ENCODE data around the gene RXRB. TPM values are rescaled to one million over a fixed set of nuclear protein-coding genes. Genes with fewer than 3 reads are reported as not detected.

Gene RXRB
- total and polyA plus RNA-seq, 2 of the 13 experiments (the other 11 are each of a cell fraction or from before 2014, with no cell fraction given): 26.7 to 55.7 TPM

DNA sequence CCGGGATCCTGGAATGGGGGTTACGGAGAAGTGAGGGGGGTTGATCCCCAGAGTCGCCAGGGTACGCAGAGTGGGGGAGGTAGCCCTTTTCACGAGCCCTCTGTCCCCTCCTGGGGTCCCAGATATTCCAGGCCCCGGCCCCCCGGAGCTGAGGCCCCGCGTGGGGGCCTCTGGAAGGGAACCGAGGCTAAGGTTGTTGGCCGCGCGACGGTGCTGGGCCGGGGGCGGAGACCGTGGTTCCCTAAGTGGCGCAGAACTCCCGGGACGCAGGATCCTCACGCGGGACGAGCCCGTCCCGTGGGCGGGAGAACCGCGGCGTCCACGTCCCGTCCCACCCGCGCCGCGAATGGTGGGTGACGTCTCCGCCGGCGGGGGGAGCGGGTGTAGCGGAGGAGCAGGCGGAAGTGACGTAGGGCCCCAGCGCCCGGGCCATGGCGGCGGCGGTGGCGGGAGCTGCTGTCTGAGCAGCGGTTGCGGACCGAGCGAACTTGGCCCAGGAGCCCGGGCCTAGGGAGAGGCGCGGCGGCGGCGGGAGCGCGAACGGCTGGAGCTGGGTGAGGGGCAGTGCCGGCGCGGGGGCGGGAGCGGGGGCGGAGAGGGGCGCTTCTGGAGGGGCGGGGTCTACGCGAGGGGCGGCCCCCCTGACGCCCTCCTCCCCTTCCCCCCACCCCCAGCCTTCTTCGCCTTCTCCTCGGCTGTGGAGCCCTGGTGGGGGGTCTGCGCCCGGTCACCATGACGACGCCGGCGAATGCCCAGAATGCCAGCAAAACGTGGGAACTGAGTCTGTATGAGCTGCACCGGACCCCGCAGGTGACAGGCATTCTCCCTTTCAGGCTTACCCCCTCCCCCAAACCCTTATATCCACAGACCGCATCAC is 7.9 kb upstream of the RXRB start, which contains the start of gene RING1:
Gene RING1 (plus strand): TSS at position 410 of the 877 bp plus-strand sequence. CDS start 323 bp downstream, at position 733.
- intact Hi-C loops (cut with micrococcal nuclease; ENCODE audit: unreplicated experiment): no loop called here
- Histone ChIP-seq H3K27me3 (ENCODE audit: control insufficient read depth in 1 of 2, insufficient read depth in 2 of 2, low read length in 2 of 2) (peaks cover 0 to 1% of the 10 kb centered on the region in 2 experiments; a peak in 1 of 5 replicates), H3K27ac (ENCODE audit: extremely low read length, insufficient read depth, low read length) (peak within 1 kb of the TSS; percentile 76), H2AFZ (ENCODE audit: low read length) (peak within 1 kb of the TSS; percentile 6), H3K79me2 (ENCODE audit: insufficient read depth, low read length) (peaks cover 14% of the 10 kb centered on the region), H3K4me1 (ENCODE audit: insufficient read depth, low read length) (peaks cover 58% of the 10 kb centered on the region), H3K9me3 (ENCODE audit: low read length) (no peaks in the 10 kb centered on the region), H3K4me2 (ENCODE audit: low read depth, low read length) (peak within 1 kb of the TSS; percentile 89), H4K20me1 (ENCODE audit: insufficient read depth, low read length) (peaks cover 10% of the 10 kb centered on the region; the same call in 1 of the 2 replicates), H3K36me3 (replicated peaks in 1 of 2; ENCODE audit: control insufficient read depth in 1 of 2, insufficient read depth in 2 of 2, low read length in 2 of 2) (peaks cover 3 to 17% of the 10 kb centered on the region in 2 experiments), H3K9ac (ENCODE audit: insufficient read depth, low read depth, low read length) (peak within 1 kb of the TSS; percentile 94), H3K4me3 (replicated peaks in 1 of 3; ENCODE audit: insufficient read depth in 1 of 3, low read depth in 2 of 3, low read length in 3 of 3) (peak within 1 kb of the TSS; percentile 90 to 93 (median 91))
- peak; percentile 30 for ATAC-seq
- in situ Hi-C loops (cut with HindIII; ENCODE audit: extremely low pct_ligation_motif_present, low pct_unique_long_range_greater_than_20kb): loop anchor here (10.0 kb wide), 1 partner anchor 206 kb away; the partner anchor contains the start of genes CUTA and PHF1
- ChIA-PET CTCF (ENCODE audit: low intra/inter-chr PET ratio, low total read pairs) (no interaction called here), POLR2A (interaction anchor here (0.8 to 3.2 kb wide), 19 partner anchors 8 to 255 kb away, joined by 3 to 33 read pairs (median 5); partner anchors contain the start of genes COL11A2, HLA-DMA, PFDN6 and RPS18)
- peak; percentile 59 for DNase-seq (ENCODE audit: low spot score)
- peak; percentile 8 for FAIRE-seq
- 1% methylated on average over 44 of the region's 86 CpGs for WGBS (ENCODE audit: low lambda C conversion rate)
- BruUV-seq (replicated peaks): no TSS peak
- no peak; the same call in 1 of the 2 replicates for TF ChIP-seq PCBP1 (IDR thresholded peaks at IDR 0.05; ENCODE audit: borderline replicate concordance, low read depth, low read length)
- no peak for TF ChIP-seq SNRNP70 (IDR thresholded peaks at IDR 0.05; ENCODE audit: low read depth, low read length)
- TF ChIP-seq CHCHD3 (CRISPR knock-in tag; IDR thresholded peaks at IDR 0.05): peak; percentile 59; the same call in 1 of the 2 replicates
- 0 out of 2 replicates have a peak, but pooled peaks have one; percentile 37 for TF ChIP-seq CHD2 (IDR thresholded peaks at IDR 0.05; ENCODE audit: low read depth, low read length)
- TF ChIP-seq, protein P1, sequence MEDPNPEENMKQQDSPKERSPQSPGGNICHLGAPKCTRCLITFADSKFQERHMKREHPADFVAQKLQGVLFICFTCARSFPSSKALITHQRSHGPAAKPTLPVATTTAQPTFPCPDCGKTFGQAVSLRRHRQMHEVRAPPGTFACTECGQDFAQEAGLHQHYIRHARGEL (CRISPR knock-in tag; IDR thresholded peaks at IDR 0.05): peak; percentile 54; the same call in 1 of the 2 replicates
- TF ChIP-seq ZNF34 (CRISPR knock-in tag; IDR thresholded peaks at IDR 0.05; ENCODE audit: borderline replicate concordance): no peak
- peak; percentile 92 for TF ChIP-seq GATAD1 (CRISPR knock-in tag; IDR thresholded peaks at IDR 0.05)
- TF ChIP-seq, protein P2, sequence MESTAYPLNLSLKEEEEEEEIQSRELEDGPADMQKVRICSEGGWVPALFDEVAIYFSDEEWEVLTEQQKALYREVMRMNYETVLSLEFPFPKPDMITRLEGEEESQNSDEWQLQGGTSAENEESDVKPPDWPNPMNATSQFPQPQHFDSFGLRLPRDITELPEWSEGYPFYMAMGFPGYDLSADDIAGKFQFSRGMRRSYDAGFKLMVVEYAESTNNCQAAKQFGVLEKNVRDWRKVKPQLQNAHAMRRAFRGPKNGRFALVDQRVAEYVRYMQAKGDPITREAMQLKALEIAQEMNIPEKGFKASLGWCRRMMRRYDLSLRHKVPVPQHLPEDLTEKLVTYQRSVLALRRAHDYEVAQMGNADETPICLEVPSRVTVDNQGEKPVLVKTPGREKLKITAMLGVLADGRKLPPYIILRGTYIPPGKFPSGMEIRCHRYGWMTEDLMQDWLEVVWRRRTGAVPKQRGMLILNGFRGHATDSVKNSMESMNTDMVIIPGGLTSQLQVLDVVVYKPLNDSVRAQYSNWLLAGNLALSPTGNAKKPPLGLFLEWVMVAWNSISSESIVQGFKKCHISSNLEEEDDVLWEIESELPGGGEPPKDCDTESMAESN (CRISPR knock-in tag; conservative IDR thresholded peaks at IDR 0.05): peak; percentile 95
- TF ChIP-seq TRIM24 (CRISPR knock-in tag; IDR thresholded peaks at IDR 0.05): no peak
- no peak for TF ChIP-seq CHD4 (IDR thresholded peaks at IDR 0.05; ENCODE audit: borderline replicate concordance, low read length)
- TF ChIP-seq, protein P3, sequence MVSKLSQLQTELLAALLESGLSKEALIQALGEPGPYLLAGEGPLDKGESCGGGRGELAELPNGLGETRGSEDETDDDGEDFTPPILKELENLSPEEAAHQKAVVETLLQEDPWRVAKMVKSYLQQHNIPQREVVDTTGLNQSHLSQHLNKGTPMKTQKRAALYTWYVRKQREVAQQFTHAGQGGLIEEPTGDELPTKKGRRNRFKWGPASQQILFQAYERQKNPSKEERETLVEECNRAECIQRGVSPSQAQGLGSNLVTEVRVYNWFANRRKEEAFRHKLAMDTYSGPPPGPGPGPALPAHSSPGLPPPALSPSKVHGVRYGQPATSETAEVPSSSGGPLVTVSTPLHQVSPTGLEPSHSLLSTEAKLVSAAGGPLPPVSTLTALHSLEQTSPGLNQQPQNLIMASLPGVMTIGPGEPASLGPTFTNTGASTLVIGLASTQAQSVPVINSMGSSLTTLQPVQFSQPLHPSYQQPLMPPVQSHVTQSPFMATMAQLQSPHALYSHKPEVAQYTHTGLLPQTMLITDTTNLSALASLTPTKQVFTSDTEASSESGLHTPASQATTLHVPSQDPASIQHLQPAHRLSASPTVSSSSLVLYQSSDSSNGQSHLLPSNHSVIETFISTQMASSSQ (IDR thresholded peaks at IDR 0.05; ENCODE audit: low read depth): no peak
- TF ChIP-seq, protein P3 (CRISPR knock-in tag; IDR thresholded peaks at IDR 0.05; ENCODE audit: borderline replicate concordance): peak; percentile 47; the same call in 1 of the 2 replicates
- no peak for TF ChIP-seq ZNF782 (CRISPR knock-in tag; IDR thresholded peaks at IDR 0.05; ENCODE audit: borderline replicate concordance)
- 0 out of 2 replicates have a peak, but pooled peaks have one; percentile 86 for TF ChIP-seq ZFP36L1 (CRISPR knock-in tag; IDR thresholded peaks at IDR 0.05)
- TF ChIP-seq IRF2 (CRISPR knock-in tag; IDR thresholded peaks at IDR 0.05): peak; percentile 81; the same call in 1 of the 2 replicates
- TF ChIP-seq ZNF331 (CRISPR knock-in tag; IDR thresholded peaks at IDR 0.05): peak; percentile 88
- peak; percentile 84 for TF ChIP-seq ZFY (CRISPR knock-in tag; IDR thresholded peaks at IDR 0.05)
